NT2/D1 (cell line): Measurements from ENCODE around the gene TMEM61.

Experiments used
- DNase-seq: peaks from one replicate; pipeline ENCODE4 v3.0.0-alpha.2; 2011; ENCODE audit warnings: low read depth, low spot score
- H3K27me3 ChIP-seq: 2 replicates; pipeline ENCODE4 v1.6.0; 2011; ENCODE audit warnings: mild to moderate bottlenecking; ENCODE audit not compliant: insufficient read length, insufficient read depth
- H3K36me3 ChIP-seq: 2 replicates; pipeline ENCODE4 v1.6.1; 2011; ENCODE audit warnings: mild to moderate bottlenecking, low read length, mixed read lengths; ENCODE audit not compliant: insufficient read depth, insufficient read length
- H3K4me1 ChIP-seq: 2 replicates; pipeline ENCODE4 v1.5.1; 2011; ENCODE audit not compliant: insufficient read depth, insufficient read length
- H3K4me3 ChIP-seq: 2 replicates; pipeline ENCODE4 v1.5.1; 2011; ENCODE audit warnings: low read depth; ENCODE audit not compliant: insufficient read length
- H3K9ac ChIP-seq: 2 replicates; pipeline ENCODE4 v1.6.0; 2011; ENCODE audit warnings: low read depth; ENCODE audit not compliant: insufficient read length
- H3K9me3 ChIP-seq: 2 replicates; pipeline ENCODE4 v1.5.1; 2011; ENCODE audit warnings: mild to moderate bottlenecking, low read length; ENCODE audit not compliant: insufficient read depth
- SUZ12 ChIP-seq: IDR thresholded peaks from 2 replicates; pipeline ENCODE4 v1.6.1; 2011; ENCODE audit not compliant: insufficient read length, insufficient read depth; ENCODE audit errors: extremely low read depth
- YY1 ChIP-seq: IDR thresholded peaks from 2 replicates; pipeline ENCODE4 v1.6.1; 2011; ENCODE audit not compliant: insufficient read length, insufficient read depth
- ZNF274 ChIP-seq: IDR thresholded peaks from 2 replicates; pipeline ENCODE4 v1.6.1; 2011; ENCODE audit warnings: mild to moderate bottlenecking, low read depth, low read length

Gene TMEM61

DNA sequence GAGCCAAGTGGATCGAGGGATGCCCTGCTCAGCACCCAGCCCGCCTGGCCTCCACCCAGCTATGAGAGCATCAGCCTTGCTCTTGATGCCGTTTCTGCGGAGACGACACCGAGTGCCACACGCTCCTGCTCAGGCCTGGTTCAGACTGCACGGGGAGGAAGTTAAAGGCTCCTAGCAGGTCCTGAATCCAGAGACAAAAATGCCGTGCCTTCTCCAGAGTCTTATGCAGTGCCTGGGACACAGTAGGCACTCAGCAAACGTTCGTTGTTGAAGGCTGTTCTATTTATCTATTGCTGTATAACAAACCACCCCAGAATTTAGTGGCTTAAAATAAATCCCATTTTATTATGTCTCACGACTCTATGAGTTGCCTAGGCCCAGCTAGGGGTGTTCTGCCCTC is 11.5 kb downstream of the TMEM61 start:
- Histone ChIP-seq H3K27me3 (peaks cover under 1% of the 10 kb centered on the region), H3K4me3 (no peak overlapping the region), H3K9me3 (no peaks in the 10 kb centered on the region), H3K36me3 (no peaks in the 10 kb centered on the region), H3K4me1 (peaks cover 38% of the 10 kb centered on the region), H3K9ac (no peak overlapping the region)
- DNase-seq: no peak
- TF ChIP-seq SUZ12 (no peak), YY1 (no peak), ZNF274 (no peak)

DNA sequence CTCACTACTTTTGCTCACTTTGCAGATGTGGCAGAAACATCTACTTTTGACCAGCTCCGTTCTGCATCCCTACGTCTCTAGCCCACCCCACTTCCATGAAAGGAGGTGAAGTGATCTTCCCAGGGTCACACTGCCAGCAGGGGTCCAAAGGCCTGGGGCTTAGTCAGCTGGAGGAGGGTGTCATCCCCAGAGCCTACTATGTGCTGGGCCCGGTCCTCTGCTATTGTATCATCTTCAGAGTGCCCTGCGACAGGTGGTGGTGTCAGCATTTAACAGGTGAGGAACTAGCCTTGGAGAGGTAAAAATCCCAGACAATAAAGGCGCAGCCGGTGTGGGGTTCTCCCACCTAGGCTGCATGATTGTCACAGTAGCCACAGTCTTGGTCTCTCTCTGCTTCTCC is 12.7 kb downstream of the TMEM61 start:
- Histone ChIP-seq H3K27me3 (peaks cover 8% of the 10 kb centered on the region), H3K9me3 (no peaks in the 10 kb centered on the region), H3K9ac (peak overlapping the region; percentile 22), H3K4me1 (peaks cover 40% of the 10 kb centered on the region), H3K36me3 (no peaks in the 10 kb centered on the region), H3K4me3 (no peak overlapping the region)
- no peak for TF ChIP-seq YY1
- no peak for TF ChIP-seq ZNF274
- TF ChIP-seq SUZ12: no peak
- no peak for DNase-seq

DNA sequence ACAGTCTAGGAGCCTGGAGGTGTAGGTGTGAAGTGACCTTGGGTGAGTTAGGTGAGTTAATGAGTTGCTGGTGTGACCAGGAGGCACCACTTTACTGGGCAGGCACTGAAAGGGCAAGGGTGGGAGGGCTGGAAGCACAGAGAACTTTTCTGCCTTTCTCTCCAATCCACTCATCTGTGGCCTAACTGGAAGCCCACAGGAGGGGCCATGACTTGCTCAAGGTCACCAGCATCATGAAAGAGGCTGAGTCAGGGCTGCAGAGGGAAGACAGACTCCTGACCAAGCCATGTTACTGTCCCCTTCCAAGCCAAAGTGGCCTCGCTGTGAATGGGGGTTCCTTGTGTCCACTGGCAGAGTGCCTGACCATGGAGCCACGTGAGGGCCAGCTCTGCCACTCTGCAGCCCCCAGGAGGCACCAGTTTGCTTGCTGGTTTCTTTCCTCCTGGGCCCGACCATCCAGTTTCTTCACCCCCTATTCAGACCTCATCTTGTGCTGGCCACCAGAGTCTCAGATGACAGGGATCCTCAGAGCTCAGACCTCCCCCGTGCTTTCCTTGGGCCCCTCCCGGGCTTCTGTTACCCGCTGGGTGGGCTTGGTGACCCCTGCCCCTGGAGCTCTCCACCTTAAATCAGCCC is 14.0 kb downstream of the TMEM61 start:
- Histone ChIP-seq H3K36me3 (no peaks in the 10 kb centered on the region), H3K4me1 (peaks cover 45% of the 10 kb centered on the region), H3K4me3 (no peak overlapping the region), H3K9me3 (no peaks in the 10 kb centered on the region), H3K27me3 (peaks cover 8% of the 10 kb centered on the region), H3K9ac (peak overlapping the region; percentile 37)
- DNase-seq: no peak
- TF ChIP-seq SUZ12: no peak
- no peak for TF ChIP-seq YY1
- no peak for TF ChIP-seq ZNF274

DNA sequence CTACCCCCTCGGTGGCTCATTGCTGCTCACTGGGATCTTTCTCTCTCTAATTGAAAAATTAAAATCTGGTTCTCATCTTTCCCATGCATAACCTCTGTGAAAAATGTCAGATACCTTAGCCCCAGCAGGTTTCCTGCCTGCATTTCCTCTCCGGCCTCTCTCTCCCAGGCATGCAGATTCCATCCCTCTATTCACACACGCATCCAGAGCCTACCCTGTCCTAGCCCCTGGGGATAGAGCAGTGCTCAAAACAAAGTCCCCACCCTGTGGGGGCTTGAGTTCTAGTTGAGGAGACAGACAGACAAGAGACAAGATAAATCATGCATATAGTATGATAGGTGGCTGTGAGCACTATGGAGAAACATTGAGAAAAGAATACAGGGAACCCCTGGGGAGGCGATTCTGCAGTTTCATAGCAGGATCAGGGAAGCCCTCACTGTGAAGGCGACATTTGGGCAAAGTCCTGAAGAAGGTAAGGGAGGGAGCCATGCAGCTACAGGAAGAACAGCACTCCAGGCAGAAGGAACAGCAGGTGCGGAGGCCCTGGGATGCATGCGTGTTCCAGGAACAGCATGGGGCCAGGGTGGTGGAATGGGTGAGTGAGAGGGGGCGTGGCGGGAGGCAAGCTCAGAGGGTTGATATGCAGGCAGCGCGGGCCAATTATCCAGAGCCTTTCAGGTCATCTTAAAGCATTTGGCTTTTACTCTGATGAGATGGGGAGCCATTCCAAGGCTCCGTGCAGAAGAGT is 14.8 kb downstream of the TMEM61 start:
- no peaks in the 10 kb centered on the region for H3K36me3 ChIP-seq
- TF ChIP-seq YY1 (no peak), ZNF274 (no peak), SUZ12 (no peak)
- peaks cover 46% of the 10 kb centered on the region for H3K4me1 ChIP-seq
- DNase-seq: peak; percentile 61
- no peaks in the 10 kb centered on the region for H3K9me3 ChIP-seq
- H3K9ac ChIP-seq: peak overlapping the region; percentile 1
- peaks cover 8% of the 10 kb centered on the region for H3K27me3 ChIP-seq
- no peak overlapping the region for H3K4me3 ChIP-seq

DNA sequence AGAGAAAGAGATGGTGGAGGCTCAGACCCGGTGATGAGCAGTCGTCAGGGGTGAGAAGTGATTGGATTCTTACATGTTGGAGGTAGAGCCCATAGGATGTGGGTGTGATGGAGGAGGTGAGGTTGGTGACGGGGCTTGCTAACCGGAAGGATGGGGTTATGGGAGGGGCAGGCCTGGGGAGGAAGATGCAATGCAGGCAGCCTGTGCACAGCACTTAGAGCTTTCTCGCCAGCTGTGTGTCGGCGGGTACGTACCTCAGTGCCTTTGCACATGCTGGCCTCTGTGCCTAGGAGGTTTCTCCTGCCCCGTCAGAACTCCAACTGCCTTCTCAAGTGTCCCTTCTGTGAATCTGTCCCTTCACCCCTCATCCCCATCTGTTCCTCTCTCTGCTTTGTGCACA is 15.4 kb downstream of the TMEM61 start:
- H3K4me1 ChIP-seq: peaks cover 49% of the 10 kb centered on the region
- H3K4me3 ChIP-seq: no peak overlapping the region
- H3K9me3 ChIP-seq: no peaks in the 10 kb centered on the region
- TF ChIP-seq YY1 (no peak), ZNF274 (no peak), SUZ12 (no peak)
- no peaks in the 10 kb centered on the region for H3K36me3 ChIP-seq
- DNase-seq: no peak
- no peak overlapping the region for H3K9ac ChIP-seq
- H3K27me3 ChIP-seq: peaks cover 8% of the 10 kb centered on the region

DNA sequence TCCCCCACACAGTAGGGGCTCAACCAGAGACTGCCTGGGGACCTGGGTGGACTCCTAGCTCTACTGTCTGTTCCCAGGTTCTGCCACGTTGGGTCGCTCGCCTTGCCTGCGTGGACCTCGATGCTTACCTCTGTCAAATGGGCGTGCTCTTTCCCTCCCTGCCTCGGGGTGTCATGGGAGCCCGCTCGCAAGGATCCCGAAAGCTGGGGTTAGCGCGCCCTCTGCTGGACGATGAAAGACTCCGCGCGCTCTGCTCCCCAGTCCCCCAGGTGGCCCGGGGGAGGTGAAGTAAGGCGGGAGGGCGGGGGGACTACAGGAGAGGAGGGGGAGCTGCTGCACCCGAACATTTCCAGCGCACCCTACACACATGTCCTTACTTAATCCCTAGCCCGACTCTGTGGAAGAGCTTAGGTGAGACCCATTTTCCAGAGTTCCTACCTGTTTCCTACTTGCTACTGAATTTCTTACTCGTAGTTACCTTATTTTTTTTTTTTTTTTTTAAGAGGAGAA is 16.0 kb downstream of the TMEM61 start:
- TF ChIP-seq YY1 (no peak), SUZ12 (no peak), ZNF274 (no peak)
- no peaks in the 10 kb centered on the region for H3K36me3 ChIP-seq
- no peaks in the 10 kb centered on the region for H3K9me3 ChIP-seq
- DNase-seq: peak; percentile 84
- peak overlapping the region; percentile 65 for H3K9ac ChIP-seq
- H3K4me1 ChIP-seq: peaks cover 51% of the 10 kb centered on the region
- H3K27me3 ChIP-seq: peaks cover 8% of the 10 kb centered on the region
- H3K4me3 ChIP-seq: peak overlapping the region; percentile 20

DNA sequence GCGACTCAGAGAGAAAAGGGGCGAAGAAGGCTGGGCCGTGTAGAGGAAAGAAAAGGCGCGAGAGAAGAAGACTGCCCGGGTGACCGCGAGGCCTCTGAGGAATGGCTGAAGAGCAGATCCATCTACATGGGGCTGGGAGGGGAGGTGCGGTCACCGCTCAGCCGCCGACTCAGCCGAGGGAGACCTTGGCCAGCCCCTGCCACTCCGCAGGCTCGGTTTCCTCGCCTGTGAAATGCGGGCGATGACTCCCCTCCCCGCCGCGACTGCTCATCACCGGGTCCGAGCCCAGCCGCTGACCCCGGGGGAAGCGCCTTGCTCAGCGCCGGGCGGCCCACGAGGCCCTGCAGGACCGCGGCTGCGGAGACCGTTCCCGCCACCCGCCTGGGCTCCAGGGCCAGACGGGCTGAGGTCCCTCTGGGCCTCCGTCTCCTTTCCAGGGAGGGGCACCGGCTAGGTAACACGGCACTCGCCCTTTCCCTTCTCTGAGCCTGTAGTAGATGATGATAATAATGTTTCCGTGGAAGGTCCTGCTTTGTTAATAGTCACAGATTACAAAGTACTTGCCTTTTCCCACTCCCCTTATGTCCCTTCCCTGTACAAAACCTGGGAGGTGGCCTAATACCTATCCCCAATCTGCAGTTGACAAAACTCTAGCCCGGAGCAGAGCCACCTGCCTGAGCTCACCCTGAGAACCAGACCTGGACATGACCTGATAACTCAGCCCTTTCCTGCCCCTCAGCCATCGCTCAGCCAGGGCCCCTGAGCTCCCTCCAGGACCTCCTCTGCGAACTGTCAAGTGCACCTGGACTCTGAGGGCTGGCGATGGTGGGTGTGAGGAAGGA is 16.7 kb downstream of the TMEM61 start:
- no peak for DNase-seq
- H3K27me3 ChIP-seq: peaks cover 8% of the 10 kb centered on the region
- H3K9me3 ChIP-seq: no peaks in the 10 kb centered on the region
- H3K9ac ChIP-seq: peak overlapping the region; percentile 65
- peaks cover 51% of the 10 kb centered on the region for H3K4me1 ChIP-seq
- TF ChIP-seq ZNF274 (no peak), SUZ12 (no peak), YY1 (no peak)
- no peaks in the 10 kb centered on the region for H3K36me3 ChIP-seq
- H3K4me3 ChIP-seq: peak overlapping the region; percentile 20
